Activated effector memory CD4-positive, alpha-beta T cell treated with anti-CD3 and anti-CD28 coated beads, Interleukin-2, amount 50 U/mL, for 16 hours (primary cell): Measurements from ENCODE around the gene RAI1.

Experiments
- DNase-seq: peaks from one replicate; pipeline ENCODE4 v3.0.0-alpha.2; 2020

The RAI1 gene

DNA sequence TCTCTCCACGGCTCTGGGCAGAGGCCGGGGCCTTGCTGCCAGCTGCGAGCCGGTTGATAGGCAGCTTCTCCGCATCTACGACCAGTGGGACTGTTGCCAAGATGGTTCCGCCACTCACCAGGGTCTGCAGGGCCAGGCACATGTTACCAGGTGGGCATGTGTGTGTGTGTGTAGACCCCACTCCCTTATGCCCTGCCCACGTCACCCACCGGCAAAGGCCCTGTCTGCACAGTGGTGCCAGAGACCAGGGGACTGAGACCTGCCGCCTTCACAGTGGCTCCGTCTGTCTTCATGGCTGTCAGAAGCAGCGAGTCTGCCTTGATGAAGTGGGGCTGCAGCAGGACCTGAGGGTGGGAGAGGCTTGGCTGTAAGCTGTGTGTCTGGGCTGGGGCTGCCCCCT is 137.9 kb downstream of the RAI1 start:
- DNase-seq, result no peak

GRCh38 chr17:17819561-17819995 is 138.3 kb downstream of the RAI1 start:
- DNase-seq, result peak; percentile 87

- DNase-seq, result no peak
These were observed 138.8 kb downstream of the RAI1 start for GRCh38 chr17:17820046-17820445.

DNA sequence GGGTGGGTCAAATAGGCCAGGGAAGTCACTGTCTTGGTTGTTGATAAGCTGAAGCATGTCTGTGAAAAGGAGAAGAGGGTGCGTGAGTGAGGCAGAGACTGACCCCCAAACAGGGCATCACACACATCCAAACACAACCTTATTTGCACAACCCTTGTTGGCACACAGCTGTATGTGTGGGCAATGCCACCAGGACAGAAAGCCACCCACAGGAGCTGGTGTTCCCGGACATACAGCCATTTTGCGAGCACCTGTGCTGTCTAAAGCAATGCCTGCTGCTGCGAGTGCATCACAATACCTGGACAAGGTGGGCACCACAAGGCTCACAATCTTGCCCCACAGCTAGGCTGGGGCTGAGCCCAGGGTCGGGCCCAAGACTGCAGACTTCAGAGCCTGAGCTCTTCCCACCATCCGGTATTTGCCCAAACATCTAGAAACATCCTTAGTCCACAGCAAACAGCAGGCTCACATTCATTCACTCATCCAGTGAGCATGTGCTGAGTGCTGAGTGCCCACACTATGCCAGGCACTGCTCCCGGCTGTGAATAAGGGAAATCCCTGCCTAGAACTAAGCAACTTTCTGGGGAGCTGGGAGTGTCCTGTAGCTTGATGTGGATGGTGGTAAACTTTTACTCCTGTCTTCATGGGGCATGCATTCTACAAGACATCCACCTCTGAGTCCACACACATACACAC is 139.4 kb downstream of the RAI1 start:
- DNase-seq, result no peak

- no peak for DNase-seq
These were observed 140.9 kb downstream of the RAI1 start for GRCh38 chr17:17822189-17822588.

- no peak for DNase-seq
These were observed 141.4 kb downstream of the RAI1 start for GRCh38 chr17:17822616-17823015.

DNA sequence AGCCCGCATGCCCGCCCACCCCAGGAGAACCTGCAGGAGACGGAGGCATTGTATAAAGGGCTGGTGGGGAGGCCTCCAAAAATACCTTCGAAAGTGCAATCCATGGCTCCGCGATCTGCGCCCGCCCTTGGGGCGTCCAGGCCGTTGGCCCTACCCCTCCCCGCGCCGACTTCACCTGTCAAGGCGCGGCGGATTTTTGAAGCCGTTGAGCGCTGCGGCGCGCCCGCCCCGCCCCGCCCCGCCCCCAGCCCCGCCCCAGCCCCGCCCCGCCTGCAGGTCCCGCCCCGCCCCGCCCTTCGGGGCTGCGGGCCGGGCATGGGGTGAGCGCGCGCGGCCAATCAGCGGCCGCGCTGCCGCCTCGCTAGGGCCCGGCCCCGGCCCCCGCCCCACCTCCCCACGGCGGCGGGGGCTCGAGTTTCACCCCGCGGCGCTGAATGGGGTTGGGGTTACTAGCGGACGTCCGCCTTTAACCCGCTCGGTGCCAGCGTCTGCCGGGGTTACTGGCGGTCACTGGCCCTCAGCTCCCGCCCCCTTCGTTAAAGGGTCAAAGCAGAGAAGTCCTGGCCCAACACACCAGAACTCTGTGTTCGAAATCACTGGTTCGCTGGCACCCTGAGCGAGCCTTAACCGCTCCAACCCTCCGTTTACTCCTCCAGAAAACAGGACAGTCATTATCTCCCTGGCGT is 142.3 kb downstream of the RAI1 start:
- DNase-seq, result peak; percentile 92

DNA sequence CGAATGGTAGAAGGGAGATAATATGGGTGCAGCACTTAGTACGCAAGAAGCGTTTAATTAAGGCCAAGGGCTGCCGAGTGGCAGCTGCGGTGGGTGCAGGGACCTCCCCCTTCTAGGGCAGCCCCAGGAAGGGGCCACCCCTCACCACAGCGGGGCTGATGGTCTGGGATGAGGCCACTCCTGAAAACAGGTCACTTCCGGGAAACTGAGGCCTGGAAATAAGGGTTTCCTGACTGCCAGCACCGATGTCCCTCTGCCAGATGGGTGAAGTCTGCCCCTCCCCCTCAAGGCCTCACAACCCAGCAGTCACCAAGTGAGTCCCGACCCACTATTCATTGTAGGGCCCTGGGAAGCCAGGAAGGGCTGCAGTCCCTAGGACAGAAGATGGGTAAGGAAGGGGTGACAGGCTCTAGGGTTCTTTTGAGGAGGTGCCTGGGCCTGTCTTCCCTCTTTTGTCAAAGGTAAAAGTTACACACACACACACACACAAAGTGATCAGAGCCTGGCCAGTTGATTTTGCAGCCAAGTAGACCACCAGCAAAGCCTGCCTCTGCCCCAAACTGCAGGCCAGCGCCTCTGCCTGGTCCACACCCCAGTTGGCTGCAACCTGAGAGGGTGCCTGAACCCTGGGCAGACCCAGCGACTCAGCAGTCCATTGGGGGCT is 143.0 kb downstream of the RAI1 start:
- peak; percentile 69 for DNase-seq

- no peak for DNase-seq
These were observed 143.7 kb downstream of the RAI1 start for GRCh38 chr17:17824783-17825614.

GRCh38 chr17:17826342-17826713 is 145.1 kb downstream of the RAI1 start:
- no peak for DNase-seq

DNA sequence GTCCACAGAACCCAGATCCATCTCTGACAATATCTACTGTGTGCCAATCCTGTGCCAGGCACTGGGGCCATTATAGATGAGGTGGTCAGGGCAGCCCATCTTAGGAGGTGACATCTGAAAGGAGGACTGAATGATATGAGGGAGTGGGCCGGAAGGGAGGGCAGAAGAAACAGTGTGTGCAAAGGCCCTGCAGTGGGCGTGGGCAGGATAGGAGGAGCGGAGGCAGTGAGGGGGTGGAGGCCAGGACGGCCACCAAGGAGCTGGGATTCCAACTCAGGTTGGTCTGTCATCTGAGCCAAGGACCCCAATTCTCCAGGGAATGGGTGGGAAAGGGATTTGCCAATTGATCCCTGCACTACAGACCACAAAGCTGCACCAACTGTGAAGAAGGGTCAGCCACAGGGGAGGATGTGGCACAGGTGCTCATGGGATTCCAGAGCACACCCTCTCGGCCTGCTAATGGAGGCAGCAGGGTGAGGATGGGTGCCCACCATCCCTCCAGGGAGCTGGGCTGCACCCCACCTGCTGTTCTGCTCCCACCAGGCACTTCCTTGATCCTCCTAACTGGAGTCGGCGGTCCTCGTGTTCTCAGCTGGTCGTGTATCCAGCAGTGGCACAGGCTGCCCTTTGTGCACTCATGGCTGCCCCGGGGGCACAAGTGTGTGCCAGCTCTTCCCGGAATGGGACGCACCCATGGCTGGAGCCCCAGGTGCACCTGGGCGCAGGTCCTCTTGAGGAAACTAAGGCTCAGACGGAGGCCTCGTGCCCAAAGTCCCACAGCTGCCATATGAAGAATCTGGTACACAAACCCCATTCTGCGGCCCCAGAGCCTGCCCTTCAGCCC is 145.9 kb downstream of the RAI1 start:
- DNase-seq, result no peak

DNA sequence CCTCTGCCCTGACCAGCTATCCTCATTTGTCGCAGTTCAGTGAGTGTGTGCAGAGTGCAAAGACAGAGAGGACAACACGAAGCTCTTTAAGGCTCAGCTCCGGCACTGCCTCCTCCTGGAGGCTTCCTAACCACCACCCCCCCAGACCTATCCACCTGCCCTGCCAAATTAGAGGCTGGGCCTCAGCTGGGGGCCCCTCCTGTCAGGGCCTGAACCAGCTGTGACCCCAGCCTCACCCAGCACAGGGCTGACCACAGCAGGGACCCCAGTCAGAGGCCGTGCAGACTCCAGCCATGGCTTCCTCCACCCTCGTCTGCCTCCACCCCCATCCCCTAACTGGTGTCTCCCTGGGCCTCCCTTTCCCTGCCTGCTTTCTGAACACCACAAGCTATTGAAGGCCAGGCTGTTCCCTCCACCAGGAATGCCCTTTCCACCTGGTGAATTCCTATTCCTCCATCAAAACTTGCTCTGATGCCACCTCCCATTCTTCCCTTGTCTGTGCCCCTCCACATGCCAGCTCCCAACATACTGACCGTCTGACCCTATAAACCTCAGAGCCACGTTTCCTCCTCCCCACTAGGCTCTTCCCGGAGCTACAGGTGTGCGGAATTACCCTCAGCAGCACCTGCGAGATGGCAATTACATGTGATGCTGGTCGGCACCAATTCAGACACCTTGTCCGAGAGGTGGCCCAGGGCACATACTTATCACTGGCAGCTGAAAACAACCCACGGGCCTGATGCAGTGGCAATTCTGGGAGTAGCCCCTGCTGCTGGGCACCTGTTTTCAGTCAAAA is 146.8 kb downstream of the RAI1 start:
- DNase-seq, result no peak

- DNase-seq, result no peak
These were observed 149.0 kb downstream of the RAI1 start for GRCh38 chr17:17830269-17830567.

- DNase-seq, result no peak
These were observed 149.5 kb downstream of the RAI1 start for GRCh38 chr17:17830740-17831207.

- DNase-seq, result no peak
These were observed 150.2 kb downstream of the RAI1 start for GRCh38 chr17:17831208-17832031.

DNA sequence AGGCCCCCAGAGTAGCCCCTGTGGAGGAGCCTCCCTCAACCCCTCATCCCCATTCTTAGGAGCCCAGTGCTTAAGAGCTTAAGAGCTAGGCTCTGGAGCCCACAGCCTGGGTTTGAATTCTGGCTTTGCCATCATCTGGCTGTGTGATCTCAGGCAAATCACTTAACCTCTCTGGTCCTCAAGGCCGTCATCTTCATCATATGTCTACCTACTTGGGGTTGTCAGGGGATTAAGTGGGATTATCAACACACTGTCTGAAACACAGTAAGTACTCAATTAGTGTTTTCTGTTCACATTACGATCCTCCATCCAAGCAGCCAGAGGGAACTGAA is 150.7 kb downstream of the RAI1 start:
- DNase-seq, result no peak

DNA sequence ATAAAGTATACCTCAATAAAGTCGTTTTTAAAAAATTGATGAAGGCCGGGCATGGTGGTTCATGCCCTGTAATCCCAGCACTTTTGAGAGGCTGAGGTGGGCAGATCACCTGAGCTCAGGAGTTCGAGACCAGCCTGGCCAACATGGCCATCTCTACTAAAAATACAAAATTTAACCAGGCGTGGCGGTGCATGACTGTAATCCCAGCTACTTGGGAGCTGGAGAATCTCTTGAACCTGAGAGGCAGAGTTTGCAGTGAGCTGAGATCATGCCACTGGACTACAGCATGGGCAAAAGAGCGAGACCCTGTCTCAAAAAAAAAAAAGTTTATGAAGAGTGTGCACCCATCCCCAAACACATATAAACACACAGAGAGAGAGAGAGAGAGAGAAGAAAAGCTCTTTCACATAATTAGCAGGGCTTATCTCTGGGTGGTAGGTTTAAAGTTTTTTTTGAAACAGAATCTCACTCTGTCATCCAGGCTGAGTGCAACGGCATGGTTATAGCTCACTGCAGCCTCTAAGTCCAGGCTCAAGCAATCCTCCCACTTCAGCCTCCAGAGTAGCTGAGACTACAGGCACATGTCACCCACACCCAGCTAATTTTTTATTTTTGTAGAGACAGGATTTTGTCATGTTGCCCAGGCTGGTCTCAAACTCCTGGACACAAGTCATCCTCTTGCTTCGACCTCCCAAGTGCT is 152.6 kb downstream of the RAI1 start:
- no peak for DNase-seq

DNA sequence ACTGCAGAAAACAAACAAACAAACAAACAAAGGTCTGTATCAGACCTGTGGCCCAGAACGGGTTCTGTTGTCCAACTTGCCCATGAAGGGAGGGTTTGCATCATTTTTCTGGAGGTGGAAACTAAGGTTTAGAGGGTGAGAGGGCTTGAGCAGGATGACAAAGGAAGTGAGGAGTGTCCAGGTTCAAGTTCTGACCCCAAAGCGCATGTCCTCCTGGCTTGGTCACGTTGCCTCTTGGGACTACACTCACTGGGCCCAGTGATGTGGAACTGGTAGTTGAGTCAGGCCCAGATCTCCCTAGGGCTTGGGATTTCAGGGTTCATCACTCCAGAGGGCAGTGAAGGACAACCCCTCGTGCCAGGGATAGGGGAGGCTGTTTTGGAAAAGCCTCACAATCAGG is 153.7 kb downstream of the RAI1 start:
- no peak for DNase-seq

- no peak for DNase-seq
These were observed 154.4 kb downstream of the RAI1 start for GRCh38 chr17:17835415-17836249.
